ENCODE measurements around the gene HS1BP3. TPM values are rescaled to one million over a fixed set of nuclear protein-coding genes. Genes with fewer than 3 reads are reported as not detected.

HS1BP3 gene
- polyA plus RNA-seq, 2 of the 4 experiments (the other 2 are of a cell fraction): 12.4 to 23.5 TPM

DNA sequence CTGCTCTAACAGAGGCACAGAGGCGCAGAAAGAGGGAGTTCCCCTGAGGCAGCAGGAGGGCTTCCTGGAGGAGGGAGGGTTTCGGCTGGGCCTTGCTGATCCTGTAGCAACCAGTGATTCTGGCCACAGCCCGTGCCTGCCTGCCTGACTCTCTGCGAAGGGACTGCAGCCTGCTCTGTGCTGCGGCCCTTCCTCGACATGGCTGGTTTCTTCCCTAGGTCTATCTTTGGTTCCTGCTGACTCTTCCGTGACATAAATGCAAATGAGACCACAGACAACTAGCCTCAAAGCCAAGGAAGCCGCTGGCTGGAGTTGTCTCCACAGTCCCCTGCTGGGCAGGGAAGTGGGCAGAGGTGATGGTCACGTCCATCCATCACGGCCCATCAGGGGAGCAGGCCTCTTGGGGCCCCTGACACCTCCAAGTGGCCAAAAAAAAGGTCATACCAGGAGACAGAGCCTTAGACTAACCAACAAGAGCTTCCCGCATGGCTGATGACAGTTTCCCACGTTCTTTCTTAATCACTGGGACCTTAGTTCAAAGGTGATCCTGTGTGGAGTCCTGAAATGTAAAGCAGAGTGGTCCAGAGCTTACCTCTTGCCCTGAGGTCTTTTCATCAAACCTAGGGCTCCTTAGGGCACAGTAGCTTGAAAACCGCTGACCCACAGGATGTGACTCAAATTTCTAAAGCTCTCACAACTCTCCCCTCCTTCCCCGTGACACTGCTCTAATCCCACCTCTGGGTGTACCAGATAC lies 55.3 kb downstream of the HS1BP3 start:
- TF ChIP-seq PHF8 (IDR thresholded peaks at IDR 0.05; ENCODE audit: borderline replicate concordance, low read depth): no peak
- TF ChIP-seq ZC3H11A (IDR thresholded peaks at IDR 0.05): no peak
- TF ChIP-seq ZSCAN20 (CRISPR knock-in tag; IDR thresholded peaks at IDR 0.05): no peak
- TF ChIP-seq EHF (CRISPR knock-in tag; IDR thresholded peaks at IDR 0.05): no peak
- TF ChIP-seq ZFP36 (IDR thresholded peaks at IDR 0.05; ENCODE audit: borderline replicate concordance, partially characterized antibody): peak; percentile 58
- H3K9me3 ChIP-seq: no peaks in the 10 kb centered on the region
- H3K4me3 ChIP-seq: no peak overlapping the region
- H3K4me1 ChIP-seq: peaks cover 55% of the 10 kb centered on the region
- 83% methylated on average over 13 of the region's 14 CpGs for whole genome bisulfite sequencing (ENCODE audit: missing lambda C conversion rate)
- DNase-seq (ENCODE audit: low read depth in 1 of 2, low spot score in 1 of 2): no peak
- no peak for FAIRE-seq
- no peak overlapping the region for H3K4me2 ChIP-seq
- CTCF ChIA-PET: interaction anchor here (0.8 to 12.0 kb wide), 13 partner anchors 10 to 197 kb away, joined by 3 to 112 read pairs (median 4); no protein-coding TSS in a partner anchor
- ATAC-seq: no peak
- H3K27ac ChIP-seq: peak overlapping the region; percentile 75 to 89; a peak in 4 of 6 replicates
- POLR2A ChIA-PET: interaction anchor here (7.3 kb wide), 1 partner anchor 149 kb away, joined by 51 read pairs; the partner anchor contains the start of gene RHOB

- Histone ChIP-seq H3K9me3 (no peaks in the 10 kb centered on the region), H3K4me3 (no peak overlapping the region), H3K4me1 (peaks cover 60% of the 10 kb centered on the region), H3K4me2 (no peak overlapping the region), H3K27ac (peak overlapping the region; percentile 75 to 89; a peak in 4 of 6 replicates)
- ATAC-seq (no peak), FAIRE-seq (no peak), DNase-seq (ENCODE audit: low read depth in 1 of 2, low spot score in 1 of 2) (no peak)
- CTCF ChIA-PET: interaction anchor here (1.1 to 1.3 kb wide), 3 partner anchors 10 to 121 kb away, joined by 3 to 4 read pairs (median 3); no protein-coding TSS in a partner anchor
- TF ChIP-seq CHD2 (IDR thresholded peaks at IDR 0.05; ENCODE audit: low read length, partially characterized antibody): no peak
- TF ChIP-seq, protein P1, sequence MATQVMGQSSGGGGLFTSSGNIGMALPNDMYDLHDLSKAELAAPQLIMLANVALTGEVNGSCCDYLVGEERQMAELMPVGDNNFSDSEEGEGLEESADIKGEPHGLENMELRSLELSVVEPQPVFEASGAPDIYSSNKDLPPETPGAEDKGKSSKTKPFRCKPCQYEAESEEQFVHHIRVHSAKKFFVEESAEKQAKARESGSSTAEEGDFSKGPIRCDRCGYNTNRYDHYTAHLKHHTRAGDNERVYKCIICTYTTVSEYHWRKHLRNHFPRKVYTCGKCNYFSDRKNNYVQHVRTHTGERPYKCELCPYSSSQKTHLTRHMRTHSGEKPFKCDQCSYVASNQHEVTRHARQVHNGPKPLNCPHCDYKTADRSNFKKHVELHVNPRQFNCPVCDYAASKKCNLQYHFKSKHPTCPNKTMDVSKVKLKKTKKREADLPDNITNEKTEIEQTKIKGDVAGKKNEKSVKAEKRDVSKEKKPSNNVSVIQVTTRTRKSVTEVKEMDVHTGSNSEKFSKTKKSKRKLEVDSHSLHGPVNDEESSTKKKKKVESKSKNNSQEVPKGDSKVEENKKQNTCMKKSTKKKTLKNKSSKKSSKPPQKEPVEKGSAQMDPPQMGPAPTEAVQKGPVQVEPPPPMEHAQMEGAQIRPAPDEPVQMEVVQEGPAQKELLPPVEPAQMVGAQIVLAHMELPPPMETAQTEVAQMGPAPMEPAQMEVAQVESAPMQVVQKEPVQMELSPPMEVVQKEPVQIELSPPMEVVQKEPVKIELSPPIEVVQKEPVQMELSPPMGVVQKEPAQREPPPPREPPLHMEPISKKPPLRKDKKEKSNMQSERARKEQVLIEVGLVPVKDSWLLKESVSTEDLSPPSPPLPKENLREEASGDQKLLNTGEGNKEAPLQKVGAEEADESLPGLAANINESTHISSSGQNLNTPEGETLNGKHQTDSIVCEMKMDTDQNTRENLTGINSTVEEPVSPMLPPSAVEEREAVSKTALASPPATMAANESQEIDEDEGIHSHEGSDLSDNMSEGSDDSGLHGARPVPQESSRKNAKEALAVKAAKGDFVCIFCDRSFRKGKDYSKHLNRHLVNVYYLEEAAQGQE (IDR thresholded peaks at IDR 0.05): no peak
- TF ChIP-seq EHMT2 (IDR thresholded peaks at IDR 0.05; ENCODE audit: low read depth): no peak
- TF ChIP-seq ZNF302 (CRISPR knock-in tag; IDR thresholded peaks at IDR 0.05): no peak
- TF ChIP-seq JUNB (IDR thresholded peaks at IDR 0.05): no peak
- TF ChIP-seq NR3C1 (IDR thresholded peaks at IDR 0.05): no peak
- TF ChIP-seq TFCP2L1 (CRISPR knock-in tag; IDR thresholded peaks at IDR 0.05): no peak
- TF ChIP-seq ZFP36 (IDR thresholded peaks at IDR 0.05; ENCODE audit: borderline replicate concordance, partially characterized antibody): no peak
- TF ChIP-seq HOXA7 (CRISPR knock-in tag; IDR thresholded peaks at IDR 0.05): no peak
- TF ChIP-seq EP300 (IDR thresholded peaks at IDR 0.05): no peak
- no peak for TF ChIP-seq POLR2AphosphoS2 (conservative IDR thresholded peaks at IDR 0.05; ENCODE audit: low read length)
- TF ChIP-seq, protein P2, sequence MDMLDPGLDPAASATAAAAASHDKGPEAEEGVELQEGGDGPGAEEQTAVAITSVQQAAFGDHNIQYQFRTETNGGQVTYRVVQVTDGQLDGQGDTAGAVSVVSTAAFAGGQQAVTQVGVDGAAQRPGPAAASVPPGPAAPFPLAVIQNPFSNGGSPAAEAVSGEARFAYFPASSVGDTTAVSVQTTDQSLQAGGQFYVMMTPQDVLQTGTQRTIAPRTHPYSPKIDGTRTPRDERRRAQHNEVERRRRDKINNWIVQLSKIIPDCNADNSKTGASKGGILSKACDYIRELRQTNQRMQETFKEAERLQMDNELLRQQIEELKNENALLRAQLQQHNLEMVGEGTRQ (IDR thresholded peaks at IDR 0.05): no peak
- no peak for TF ChIP-seq E2F6 (IDR thresholded peaks at IDR 0.05; ENCODE audit: borderline replicate concordance, low read depth)
- TF ChIP-seq, protein P3, sequence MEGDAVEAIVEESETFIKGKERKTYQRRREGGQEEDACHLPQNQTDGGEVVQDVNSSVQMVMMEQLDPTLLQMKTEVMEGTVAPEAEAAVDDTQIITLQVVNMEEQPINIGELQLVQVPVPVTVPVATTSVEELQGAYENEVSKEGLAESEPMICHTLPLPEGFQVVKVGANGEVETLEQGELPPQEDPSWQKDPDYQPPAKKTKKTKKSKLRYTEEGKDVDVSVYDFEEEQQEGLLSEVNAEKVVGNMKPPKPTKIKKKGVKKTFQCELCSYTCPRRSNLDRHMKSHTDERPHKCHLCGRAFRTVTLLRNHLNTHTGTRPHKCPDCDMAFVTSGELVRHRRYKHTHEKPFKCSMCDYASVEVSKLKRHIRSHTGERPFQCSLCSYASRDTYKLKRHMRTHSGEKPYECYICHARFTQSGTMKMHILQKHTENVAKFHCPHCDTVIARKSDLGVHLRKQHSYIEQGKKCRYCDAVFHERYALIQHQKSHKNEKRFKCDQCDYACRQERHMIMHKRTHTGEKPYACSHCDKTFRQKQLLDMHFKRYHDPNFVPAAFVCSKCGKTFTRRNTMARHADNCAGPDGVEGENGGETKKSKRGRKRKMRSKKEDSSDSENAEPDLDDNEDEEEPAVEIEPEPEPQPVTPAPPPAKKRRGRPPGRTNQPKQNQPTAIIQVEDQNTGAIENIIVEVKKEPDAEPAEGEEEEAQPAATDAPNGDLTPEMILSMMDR (IDR thresholded peaks at IDR 0.05): no peak
- POLR2A ChIA-PET: interaction anchor here (7.3 kb wide), 1 partner anchor 148 kb away, joined by 51 read pairs; the partner anchor contains the start of gene RHOB
- 79% methylated on average over 8 of the region's 8 CpGs for WGBS (ENCODE audit: missing lambda C conversion rate)
Observed at GRCh38 chr2:20594957-20595356, 55.9 kb downstream of the HS1BP3 start.

Measured in A549 (cell line).